HL-60 (cell line): ENCODE results near the gene BMAL1.

Experiments
- CTCF ChIP-seq: IDR thresholded peaks from one replicate; pipeline ENCODE4 v1.5.1; 2011; ENCODE audit warnings: low read length, control low read depth, inconsistent platforms; ENCODE audit not compliant: insufficient read depth
- GABPA ChIP-seq: IDR thresholded peaks from 2 replicates; pipeline ENCODE4 v1.6.1; 2012; ENCODE audit warnings: low read depth

- TF ChIP-seq GABPA (no peak), CTCF (no peak)
Measured at GRCh38 chr11:13318498-13319295, 41.1 kb downstream of the BMAL1 start.
